Stimulated activated CD4-positive, alpha-beta T cell treated with anti-CD3 and anti-CD28 coated beads, Interleukin-12 subunit alpha, Interleukin-12 subunit beta, amount 100 ng/mL, for 4 hours (primary cell): Measurements from ENCODE around the gene KIF3A.
A peak's percentile ranks its signal among the peaks of the same experiment; 100 is the strongest.

ENCODE experiments used
- DNase-seq: peaks from one replicate; pipeline ENCODE4 v3.0.0-alpha.2; 2020

Gene KIF3A

GRCh38 chr5:132661231-132662003 is 75.9 kb downstream of the KIF3A start:
- DNase-seq: no peak

DNA sequence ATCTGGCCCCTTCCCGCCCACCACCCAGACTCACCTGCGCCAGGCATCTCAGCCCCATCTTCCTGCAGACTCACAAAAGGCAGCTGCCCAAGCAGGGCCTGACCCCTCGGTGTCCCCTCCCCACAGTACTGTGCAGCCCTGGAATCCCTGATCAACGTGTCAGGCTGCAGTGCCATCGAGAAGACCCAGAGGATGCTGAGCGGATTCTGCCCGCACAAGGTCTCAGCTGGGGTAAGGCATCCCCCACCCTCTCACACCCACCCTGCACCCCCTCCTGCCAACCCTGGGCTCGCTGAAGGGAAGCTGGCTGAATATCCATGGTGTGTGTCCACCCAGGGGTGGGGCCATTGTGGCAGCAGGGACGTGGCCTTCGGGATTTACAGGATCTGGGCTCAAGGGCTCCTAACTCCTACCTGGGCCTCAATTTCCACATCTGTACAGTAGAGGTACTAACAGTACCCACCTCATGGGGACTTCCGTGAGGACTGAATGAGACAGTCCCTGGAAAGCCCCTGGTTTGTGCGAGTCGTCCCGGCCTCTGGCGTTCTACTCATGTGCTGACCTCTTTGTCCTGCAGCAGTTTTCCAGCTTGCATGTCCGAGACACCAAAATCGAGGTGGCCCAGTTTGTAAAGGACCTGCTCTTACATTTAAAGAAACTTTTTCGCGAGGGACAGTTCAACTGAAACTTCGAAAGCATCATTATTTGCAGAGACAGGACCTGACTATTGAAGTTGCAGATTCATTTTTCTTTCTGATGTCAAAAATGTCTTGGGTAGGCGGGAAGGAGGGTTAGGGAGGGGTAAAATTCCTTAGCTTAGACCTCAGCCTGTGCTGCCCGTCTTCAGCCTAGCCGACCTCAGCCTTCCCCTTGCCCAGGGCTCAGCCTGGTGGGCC is 77.5 kb downstream of the KIF3A start:
- DNase-seq: no peak

DNA sequence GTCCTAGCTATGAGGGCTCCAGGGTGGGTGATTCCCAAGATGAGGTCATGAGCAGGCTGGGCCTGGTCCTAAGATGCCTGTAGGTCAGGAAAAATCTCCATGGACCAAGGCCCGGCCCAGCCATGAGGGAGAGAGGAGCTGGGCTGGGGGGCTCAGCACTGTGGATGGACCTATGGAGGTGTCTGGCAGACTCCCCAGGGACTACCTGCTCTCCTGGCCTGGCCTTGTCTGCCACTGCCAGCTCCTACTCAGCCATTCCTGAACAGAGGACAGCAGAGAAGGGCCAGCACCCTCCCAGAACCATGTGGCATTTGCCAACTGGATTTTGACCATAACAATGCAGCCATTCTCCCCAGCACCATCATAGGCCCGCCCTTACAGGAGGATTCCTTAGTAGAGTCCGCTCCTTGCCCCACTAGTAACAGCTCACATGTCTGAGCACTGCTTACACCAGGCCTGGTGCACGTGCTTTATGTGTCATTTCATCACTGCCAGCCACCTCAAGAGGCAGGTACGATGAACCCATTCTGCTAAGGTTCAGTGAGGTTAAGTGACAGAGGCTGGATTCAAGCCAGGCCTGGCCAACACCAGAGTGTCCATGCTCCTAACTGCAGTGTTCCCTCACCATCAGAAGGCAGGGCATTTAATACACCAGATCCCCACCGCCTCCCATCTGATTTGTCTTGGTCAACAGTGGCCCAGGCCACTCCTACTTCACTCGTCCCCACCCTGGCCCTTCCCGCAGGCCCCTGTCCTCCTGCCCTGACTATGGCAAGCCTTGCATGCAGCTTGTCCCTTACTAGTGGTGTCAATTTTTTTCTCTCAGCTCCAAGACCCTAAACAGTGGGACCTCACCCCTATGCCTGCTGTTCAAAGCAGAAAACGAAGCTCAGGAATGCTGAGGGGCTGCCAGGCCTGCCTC is 78.7 kb downstream of the KIF3A start:
- DNase-seq: no peak

- no peak for DNase-seq
Measured at GRCh38 chr5:132657676-132658380, 79.5 kb downstream of the KIF3A start, which contains the start of gene IL13. TSS of gene IL13 (plus strand) at chr5:132658173. CDS start at chr5:132658187, 14 bp downstream.

DNA sequence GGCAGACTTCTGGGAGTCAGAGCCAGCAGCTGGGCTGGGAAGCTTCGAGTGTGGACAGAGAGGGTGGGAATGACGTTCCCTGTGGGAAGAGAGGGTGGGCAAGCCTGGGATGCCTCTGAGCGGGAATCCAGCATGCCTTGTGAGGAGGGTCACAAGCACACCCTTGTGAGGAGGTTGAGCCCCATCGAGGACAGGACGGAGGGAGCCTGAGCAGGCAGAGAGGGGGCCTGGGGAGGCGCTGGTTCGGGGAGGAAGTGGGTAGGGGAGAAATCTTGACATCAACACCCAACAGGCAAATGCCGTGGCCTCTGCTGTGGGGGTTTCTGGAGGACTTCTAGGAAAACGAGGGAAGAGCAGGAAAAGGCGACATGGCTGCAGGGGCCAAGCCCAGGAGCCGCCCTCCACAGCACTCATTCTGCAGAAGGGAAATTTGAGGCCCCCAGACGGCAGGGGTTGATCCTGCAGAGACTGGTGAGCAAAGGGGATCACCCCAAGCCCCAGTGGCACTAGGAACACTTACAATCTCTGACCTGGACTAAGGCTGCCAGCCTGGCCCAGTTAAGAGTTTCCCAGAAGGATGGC is 80.5 kb downstream of the KIF3A start:
- DNase-seq: no peak

DNA sequence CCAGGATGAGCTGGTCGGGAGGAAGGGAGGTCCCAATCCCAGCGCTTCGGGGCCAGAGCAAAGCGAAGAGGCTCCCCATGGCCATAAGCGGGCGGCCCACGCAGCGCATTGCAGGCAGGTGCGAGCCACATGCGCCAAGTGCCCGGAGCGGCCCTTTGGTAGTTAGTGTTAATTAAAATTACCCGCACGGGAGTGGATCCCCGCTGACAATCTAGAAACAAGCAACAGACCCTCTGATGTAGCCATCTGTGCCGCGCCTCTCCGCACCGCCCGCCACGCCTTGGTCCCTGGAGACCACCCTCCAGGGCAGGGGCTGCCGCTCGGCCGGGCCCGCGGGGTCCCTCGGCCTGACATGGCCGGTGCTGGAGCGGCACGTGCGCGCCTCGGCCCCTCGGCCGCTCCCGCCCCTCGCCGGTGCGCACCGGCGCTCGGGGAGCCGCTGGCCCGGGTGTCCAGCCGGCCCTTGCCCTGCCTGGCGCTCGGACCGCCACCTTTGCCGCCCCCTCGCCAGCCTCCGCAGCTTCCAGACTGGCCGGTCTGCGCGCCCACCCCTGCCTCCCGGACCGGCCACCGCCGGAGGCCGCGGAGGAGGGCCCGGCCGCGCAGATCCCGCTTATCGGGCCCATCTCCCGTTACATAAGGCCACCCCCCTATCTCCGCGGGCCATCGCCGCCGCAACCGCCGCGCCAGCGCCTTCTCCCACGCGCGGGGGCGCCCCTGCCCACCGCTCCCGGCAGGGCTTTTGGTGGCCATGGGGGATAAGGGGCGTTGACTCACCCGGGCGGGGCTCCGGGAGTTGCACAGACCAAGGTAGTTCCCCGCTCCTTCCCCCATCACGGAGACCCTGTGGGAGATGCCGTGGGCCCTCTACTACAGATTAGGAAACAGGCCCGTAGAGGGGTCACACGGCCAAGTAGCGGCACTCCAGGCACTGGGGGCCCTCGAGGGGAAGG is 81.2 kb downstream of the KIF3A start:
- DNase-seq: peak; percentile 16

DNA sequence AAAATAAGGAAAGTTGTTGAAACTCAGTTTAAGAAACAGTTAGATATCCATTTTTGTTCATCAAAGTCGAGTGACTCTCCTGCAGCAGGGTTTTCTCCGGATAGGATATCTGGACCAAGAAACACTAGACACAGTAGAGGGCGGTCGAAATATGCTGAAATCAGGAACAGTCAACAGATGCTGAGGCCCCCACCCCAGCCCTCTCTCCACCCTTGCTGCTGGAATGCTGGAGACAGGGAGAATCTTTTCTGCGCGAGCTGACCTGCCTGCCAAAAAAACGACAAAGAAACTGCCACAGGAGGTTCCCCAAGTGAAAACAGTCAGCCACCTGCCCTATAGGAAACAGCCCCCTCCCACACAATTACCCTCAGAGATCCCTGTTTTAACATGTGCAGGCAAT is 83.6 kb downstream of the KIF3A start:
- DNase-seq: no peak

GRCh38 chr5:132651838-132652469 is 85.4 kb downstream of the KIF3A start:
- DNase-seq: no peak

DNA sequence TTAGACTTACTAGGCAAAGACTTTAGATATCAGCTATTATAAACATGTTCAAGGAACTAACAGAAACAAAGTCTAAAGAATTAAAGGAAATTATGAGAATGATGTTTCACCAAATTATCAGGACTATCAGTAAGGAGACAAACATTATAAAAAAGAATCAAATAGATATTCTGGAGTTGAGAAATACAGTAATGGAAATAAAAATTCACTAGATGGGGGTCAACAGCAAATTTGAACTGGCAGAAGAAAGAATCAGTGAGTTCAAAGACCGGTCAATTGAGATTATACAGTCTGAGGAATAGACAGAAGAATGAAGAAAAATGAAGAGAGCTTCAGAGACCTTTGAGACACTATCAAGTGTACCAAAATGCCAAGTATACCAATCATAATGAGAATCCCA is 89.0 kb downstream of the KIF3A start:
- DNase-seq: no peak

DNA sequence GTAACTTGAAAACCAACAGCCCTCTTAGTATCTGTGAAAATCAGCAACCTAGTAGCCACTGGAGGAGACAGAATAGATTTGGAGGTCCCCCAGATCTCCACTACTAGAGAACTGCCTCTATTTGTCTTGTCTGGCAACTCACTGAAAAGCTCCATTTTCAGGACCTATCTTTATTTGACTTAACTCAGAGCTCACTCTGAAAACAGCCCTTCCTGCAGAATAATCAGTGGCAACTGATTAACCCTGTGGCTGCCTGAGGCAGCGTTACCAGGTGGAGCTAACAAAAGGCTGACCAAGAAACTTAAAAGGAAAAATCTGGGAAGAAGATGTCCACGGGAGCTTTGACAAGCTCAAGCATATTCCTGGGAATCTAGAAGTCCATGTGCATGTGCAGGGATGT is 89.9 kb downstream of the KIF3A start:
- DNase-seq: no peak

- no peak for DNase-seq
Measured at GRCh38 chr5:132646583-132647266, 90.6 kb downstream of the KIF3A start.

- DNase-seq: no peak
Measured at GRCh38 chr5:132644177-132644576, 93.2 kb downstream of the KIF3A start.
